GM21723 (cell line): ENCODE data around the gene SULT1A1.
"Not testable (repeated sequence)": the region's sequence is repeated elsewhere in the genome, so short reads cannot be mapped to it uniquely, and the experiment has no call there.

Source experiments
- ATAC-seq: cut with Tn5 transposase; IDR thresholded peaks from one replicate; pipeline ENCODE4 v1.9.1; 2021; ENCODE audit warnings: mild to moderate bottlenecking, moderate library complexity; ENCODE audit not compliant: unreplicated experiment

SULT1A1 gene

GRCh38 chr16:28591355-28591754 is 18.5 kb downstream of the SULT1A1 start:
- no peak for ATAC-seq

DNA sequence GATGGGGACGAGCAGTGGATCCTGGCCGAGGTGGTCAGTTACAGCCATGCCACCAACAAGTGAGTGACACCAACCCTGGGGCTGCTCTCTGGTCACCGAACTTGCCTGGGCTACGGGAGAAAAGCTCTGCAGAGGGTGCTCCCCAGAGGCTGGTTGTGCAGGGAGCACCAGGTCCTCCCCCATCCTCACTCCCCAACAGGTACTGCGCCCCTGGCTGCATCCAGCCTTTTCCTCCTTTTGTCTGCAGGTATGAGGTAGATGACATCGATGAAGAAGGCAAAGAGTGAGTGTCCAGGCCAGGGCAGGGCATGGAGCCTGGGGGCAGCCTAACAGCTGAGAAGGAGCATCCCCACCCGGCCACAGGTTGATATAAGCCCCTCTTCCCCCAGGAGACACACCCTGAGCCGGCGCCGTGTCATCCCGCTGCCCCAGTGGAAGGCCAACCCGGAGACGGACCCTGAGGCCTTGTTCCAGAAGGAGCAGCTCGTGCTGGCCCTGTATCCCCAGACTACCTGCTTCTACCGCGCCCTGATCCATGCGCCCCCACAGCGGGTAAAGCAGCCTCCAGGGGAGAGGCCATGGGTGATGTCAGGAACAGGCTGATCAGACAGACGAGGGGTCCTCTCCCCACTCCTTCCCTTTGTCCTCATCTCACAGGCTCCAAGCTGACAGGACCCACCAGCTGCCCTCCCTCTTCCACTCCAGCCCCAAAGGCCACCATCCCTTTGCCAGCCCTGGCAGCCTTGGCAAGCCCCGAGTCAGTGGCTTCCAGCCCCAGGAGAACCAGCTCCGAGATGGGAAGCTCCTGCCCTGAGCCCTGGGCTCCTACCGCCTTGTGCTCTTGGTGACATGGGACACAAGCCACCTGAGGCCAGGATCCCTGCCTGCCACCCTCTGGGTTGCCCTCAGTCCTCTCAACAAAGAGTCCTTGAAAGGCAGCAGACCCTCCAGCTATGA is 19.2 kb downstream of the SULT1A1 start:
- no peak for ATAC-seq

DNA sequence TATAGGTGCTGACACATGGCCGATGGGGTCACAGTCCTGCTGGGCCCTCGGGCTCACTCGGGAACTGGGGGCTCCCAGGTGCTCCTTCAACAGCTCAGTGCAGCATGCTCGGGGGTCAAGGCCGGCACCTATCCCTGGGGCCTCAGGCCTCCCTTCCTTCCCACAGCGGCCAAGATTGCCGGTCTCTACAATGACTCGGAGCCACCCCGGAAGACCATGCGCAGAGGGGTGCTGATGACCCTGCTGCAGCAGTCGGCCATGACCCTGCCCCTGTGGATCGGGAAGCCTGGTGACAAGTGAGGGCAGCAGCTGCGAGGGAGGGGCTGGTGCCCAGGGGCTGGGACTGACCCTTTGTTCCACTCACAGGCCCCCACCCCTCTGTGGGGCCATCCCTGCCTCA is 19.9 kb downstream of the SULT1A1 start:
- no peak for ATAC-seq

DNA sequence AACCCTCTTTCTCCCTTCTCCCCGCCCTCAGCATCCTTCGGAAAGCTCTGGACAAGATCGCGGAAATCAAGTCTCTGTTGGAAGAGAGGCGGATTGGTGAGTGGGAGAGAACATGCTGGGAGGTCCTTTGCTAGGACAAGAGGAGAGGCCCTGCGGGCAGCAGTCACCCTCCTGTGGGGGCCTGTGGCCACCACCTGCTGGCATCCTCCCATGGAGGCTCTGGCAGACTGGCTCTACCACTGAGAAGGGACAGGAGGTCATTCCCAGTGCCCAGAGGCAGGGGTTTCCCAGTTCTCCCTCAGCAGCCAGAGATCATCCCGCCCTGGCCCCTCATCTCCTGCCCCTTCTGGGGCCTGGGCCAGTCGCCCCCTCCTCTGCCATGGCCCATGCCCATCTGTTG is 20.8 kb downstream of the SULT1A1 start:
- ATAC-seq = no peak

DNA sequence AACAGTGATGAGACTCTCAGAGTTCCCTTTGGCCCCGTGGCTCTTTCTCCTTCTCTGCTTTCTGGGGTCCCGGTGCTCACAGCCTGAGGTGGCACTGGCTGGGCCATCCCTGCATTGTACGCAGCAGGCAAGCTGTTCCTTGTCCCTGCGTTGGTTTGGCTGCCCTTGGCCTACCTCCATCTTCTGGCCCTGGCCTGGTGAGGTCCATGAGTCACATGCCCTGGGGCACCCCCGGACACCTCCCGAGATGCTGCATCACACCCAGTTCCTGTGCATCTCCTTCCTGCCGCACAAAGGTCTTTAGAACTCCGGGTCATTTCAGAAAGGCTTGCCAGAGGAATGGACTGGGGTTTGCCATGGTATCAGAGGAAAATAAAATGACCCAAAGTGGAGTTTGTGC is 22.5 kb downstream of the SULT1A1 start:
- no peak for ATAC-seq

- no peak for ATAC-seq
Observed at GRCh38 chr16:28586466-28586865, 23.4 kb downstream of the SULT1A1 start.

DNA sequence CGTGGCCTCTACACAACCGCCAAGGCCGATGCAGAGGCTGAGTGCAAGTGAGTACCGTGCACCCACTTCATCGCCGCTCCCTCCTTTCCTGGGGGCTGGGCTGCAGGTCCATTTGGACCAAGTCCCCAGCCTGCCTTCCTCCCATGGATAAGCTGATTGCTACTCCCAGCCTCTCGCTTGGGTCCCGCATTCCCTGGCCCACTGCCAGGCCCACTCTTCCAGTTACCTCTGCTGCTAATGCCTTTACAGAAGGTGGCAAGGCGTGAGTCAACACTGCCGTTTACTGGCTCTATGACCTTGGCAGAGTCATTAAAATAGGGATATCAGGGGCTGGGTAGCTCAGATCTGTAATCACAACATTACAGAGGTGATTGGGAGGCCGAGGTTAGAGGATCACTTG is 24.2 kb downstream of the SULT1A1 start:
- ATAC-seq = no peak

- ATAC-seq = no peak
Observed at GRCh38 chr16:28580726-28581315, 29.0 kb downstream of the SULT1A1 start.

DNA sequence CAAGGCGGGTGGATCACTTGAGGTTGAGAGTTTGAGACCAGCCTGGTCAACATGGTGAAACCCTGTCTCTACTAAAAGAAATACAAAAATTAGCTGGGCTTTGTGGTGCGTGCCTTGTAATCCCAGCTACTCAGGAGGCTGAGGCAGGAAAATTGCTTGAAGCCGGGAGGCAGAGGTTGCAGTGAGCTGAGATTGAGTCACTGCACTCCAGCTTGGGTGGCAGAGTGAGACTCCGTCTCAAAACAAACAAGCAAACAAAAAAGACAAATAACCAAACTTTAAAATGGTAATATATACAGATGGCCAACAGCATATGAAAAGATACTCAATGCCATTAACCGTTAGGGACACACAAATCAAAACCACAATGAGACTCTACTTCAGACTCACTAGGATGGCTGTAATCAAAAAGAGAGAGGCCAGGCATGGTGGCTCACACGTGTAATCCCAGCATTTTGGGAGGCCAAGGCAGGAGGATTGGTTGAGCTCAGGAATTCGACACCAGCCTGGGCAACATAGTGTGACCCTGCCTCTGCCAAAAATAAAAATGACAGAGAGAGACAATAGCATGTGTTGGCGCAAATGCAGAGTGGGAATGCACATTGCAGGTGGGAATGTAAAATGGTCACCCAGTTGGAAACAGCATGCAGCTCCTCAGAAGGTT is 34.3 kb downstream of the SULT1A1 start:
- no peak for ATAC-seq

- no peak for ATAC-seq
Observed at GRCh38 chr16:28574925-28575324, 34.9 kb downstream of the SULT1A1 start.

DNA sequence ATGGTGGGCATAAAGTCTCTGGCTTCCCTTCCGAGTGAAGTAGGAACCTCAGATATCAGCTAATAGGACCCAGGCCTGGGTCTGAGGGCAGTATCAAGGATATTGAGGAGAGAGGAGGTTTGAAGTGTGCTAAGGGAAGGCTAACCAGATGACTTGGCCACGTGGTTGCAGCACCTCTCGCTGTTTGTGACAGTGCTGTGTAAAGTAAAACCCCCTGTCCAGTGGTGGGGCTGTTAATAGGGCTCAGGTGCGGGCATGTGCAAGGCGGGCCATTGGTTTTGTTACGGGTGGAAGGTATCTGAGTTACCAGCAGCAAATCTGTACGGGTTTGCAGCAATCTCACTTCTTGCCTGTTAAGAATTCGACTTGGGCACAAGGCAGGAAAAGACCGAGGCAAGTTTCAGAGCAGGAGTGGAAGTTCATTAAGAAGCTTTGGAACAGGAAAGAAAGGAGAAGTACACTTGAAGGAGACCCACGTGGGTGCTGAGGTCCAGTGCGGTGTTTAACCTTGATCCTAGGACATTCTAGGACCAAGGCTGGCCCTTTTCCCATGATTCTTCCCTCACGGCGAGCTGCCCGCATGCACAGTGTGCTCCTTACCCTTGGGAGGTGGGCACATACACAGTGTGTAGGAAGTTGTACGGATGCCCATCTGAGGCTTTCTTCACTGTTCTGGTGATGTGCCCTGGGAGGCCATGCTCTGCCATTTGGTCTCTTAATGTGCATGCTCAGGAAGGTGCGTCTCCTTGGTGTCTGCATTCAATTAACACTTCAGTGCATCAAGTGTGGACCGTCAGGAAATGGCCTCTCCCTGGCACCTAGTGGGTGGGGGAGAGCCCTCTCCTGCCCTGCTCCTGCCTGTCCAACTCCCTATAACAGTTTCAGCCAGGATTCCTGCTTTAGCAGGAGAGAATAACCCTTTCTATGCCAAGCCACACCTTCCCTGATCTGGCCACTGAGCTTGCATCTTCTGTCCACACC is 35.8 kb downstream of the SULT1A1 start:
- ATAC-seq = no peak

- no peak for ATAC-seq
Observed at GRCh38 chr16:28572696-28573510, 36.9 kb downstream of the SULT1A1 start.

- no peak for ATAC-seq
Observed at GRCh38 chr16:28569968-28570752, 39.7 kb downstream of the SULT1A1 start.

- ATAC-seq = no peak
Observed at GRCh38 chr16:28569021-28569420, 40.8 kb downstream of the SULT1A1 start.

DNA sequence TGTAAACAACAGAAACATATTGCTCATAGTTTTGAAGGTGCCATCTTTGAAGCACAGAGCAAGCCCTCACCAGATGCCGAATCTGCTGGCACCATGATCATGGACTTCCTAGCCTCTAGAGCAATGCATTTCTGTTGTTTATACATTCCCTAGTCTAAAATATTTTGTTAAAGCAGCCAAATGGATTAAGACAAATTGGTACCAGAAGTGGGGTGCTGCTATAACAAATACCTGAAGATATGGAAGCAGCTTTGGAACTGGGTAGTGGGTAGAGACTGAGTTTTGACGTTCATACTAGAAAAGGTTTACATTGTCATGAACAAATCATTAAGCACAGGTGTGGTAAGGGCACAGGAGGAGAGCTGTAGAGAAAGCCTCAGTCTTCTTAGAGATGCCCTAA is 42.6 kb downstream of the SULT1A1 start:
- no peak for ATAC-seq

GRCh38 chr16:28566233-28566925 is 43.5 kb downstream of the SULT1A1 start:
- not testable (repeated sequence) for ATAC-seq

DNA sequence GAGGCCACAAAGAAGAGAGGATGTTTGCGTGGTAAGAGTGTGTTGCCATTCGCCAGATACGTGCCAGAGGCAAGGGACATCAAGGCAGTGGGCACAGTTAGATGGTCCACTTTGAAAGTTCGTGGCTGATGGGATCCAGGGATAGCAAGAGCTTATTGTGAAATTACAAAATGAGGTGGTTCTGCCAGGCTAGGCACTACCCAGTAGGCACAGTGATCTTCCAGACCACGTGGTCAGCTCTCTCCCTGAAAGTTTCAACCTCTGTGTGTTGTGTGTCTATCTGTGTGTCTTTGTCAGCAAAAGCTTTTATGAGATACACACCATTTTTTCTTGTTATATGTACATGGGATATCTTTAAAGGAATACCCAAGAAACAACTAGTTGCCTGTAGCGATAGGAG is 46.6 kb downstream of the SULT1A1 start:
- ATAC-seq = no peak

GRCh38 chr16:28562199-28562598 is 47.6 kb downstream of the SULT1A1 start:
- ATAC-seq = no peak
